HepG2 (cell line): ENCODE measurements around the gene ACSS1. TPM values are rescaled to one million over a fixed set of nuclear protein-coding genes. Genes with fewer than 3 reads are reported as not detected.

ENCODE experiments used
- ATAC-seq: fragments of 200-7000 bp; cut with Tn5 transposase; 3 replicates; pipeline ENCODE4 v1.9.1; 2020; ENCODE audit warnings: mild to moderate bottlenecking, moderate library complexity
- BruUV-seq: library from RNA; stranded (reverse); fragments of 400-500 nt; replicated peaks from 2 replicates; lab custom pipeline; 2021; lab: Mats Ljungman, UMichigan
- CTCF ChIA-PET: fragments of 300-600 bp; formaldehyde crosslinking; extraction: SDS; loops from one replicate; lab custom pipeline; 2021; ENCODE audit warnings: low total read pairs, inconsistent platforms, low intra/inter-chr PET ratio; lab: Yijun Ruan, JAX
- POLR2A ChIA-PET: fragments of 350-600 bp; sonication (Branson Sonifier 250); formaldehyde crosslinking; loops from one replicate; lab custom pipeline; 2020; ENCODE audit warnings: antibody characterized with exemption, inconsistent platforms; lab: Yijun Ruan, JAX
- DNase-seq: peaks from one replicate; pipeline ENCODE4 v3.0.0-alpha.2; 2015; ENCODE audit warnings: low spot score
- FAIRE-seq: peaks from 3 replicates; lab custom pipeline; 2011; peaks lifted over from hg19 to GRCh38; lab: Jason Lieb, UNC
- H2AFZ ChIP-seq: one replicate; pipeline ENCODE4 v1.6.1; 2011; ENCODE audit warnings: low read length, inconsistent platforms
- H3K27ac ChIP-seq: fragments of 300-600 bp; 3 replicates; pipeline ENCODE4 v1.8.0; 2011; ENCODE audit warnings: mixed run types, mild to moderate bottlenecking, mixed read lengths, low read length, inconsistent platforms; ENCODE audit not compliant: insufficient read depth; ENCODE audit errors: extremely low read length
- H3K27me3 ChIP-seq, 2 experiments: fragments of 200-600 bp in 1 of 2; 2 replicates in 1 of 2; 3 replicates in 1 of 2; pipeline versions ENCODE4 v1.6.0 to v1.8.0; 2011; ENCODE audit warnings: low read length in 2 of 2, mild to moderate bottlenecking in 2 of 2, moderate library complexity in 2 of 2, inconsistent platforms in 1 of 2; ENCODE audit not compliant: insufficient read depth in 2 of 2, control insufficient read depth in 1 of 2
- H3K36me3 ChIP-seq, 2 experiments: fragments of 200-600 bp in 1 of 2; replicated peaks in 1 of 2; 2 replicates in 1 of 2; 3 replicates in 1 of 2; pipeline versions ENCODE4 v1.5.1 to v1.8.0; 2011; ENCODE audit warnings: low read length in 2 of 2, inconsistent platforms in 1 of 2; ENCODE audit not compliant: insufficient read depth in 2 of 2, control insufficient read depth in 1 of 2
- H3K4me1 ChIP-seq: 2 replicates; pipeline ENCODE4 v1.5.1; 2012; ENCODE audit warnings: low read length, inconsistent platforms; ENCODE audit not compliant: insufficient read depth
- H3K4me2 ChIP-seq: 2 replicates; pipeline ENCODE4 v1.6.0; 2011; ENCODE audit warnings: low read depth, low read length, inconsistent platforms
- H3K4me3 ChIP-seq, 3 experiments: fragments of 200-600 bp in 1 of 3; sonication (generic), shearing (Covaris generic) in 1 of 3; replicated peaks in 1 of 3; 2 replicates each; pipeline ENCODE4 v1.5.1; 2011 to 2016; ENCODE audit warnings: low read length in 3 of 3, inconsistent platforms in 2 of 3, low read depth in 2 of 3, mild to moderate bottlenecking in 2 of 3, control low read depth in 1 of 3, mixed read lengths in 1 of 3; ENCODE audit not compliant: insufficient read depth in 1 of 3
- H3K79me2 ChIP-seq: one replicate; pipeline ENCODE4 v1.6.1; 2011; ENCODE audit warnings: low read length, inconsistent platforms; ENCODE audit not compliant: insufficient read depth
- H3K9ac ChIP-seq: 2 replicates; pipeline ENCODE4 v1.6.0; 2011; ENCODE audit warnings: mild to moderate bottlenecking, low read depth, low read length, inconsistent platforms; ENCODE audit not compliant: insufficient read depth
- H3K9me3 ChIP-seq: 2 replicates; pipeline ENCODE4 v1.5.1; 2012; ENCODE audit warnings: mild to moderate bottlenecking, low read length
- H4K20me1 ChIP-seq: 2 replicates; pipeline ENCODE4 v1.6.0; 2011; ENCODE audit warnings: inconsistent platforms, mild to moderate bottlenecking, low read length, moderate library complexity; ENCODE audit not compliant: insufficient read depth
- AGO2 ChIP-seq: fragments of 200-400 bp; formaldehyde crosslinking; optimal IDR thresholded peaks from 2 replicates; pipeline ENCODE3; 2017; ENCODE audit warnings: mild to moderate bottlenecking, low read depth, low read length, moderate library complexity
- MAFK ChIP-seq, 2 experiments: IDR thresholded peaks in 1 of 2; conservative IDR thresholded peaks in 1 of 2; 2 replicates each; pipeline ENCODE4 v1.6.1; 2011; ENCODE audit warnings: improper control_type of control experiment in 2 of 2, low read length in 2 of 2
- PHF5A ChIP-seq: IDR thresholded peaks from one replicate; pipeline ENCODE4 v1.6.1; 2018; ENCODE audit warnings: low read depth, missing genetic modification reagents; ENCODE audit not compliant: unreplicated experiment
- REL ChIP-seq: sonication (generic); formaldehyde crosslinking; conservative IDR thresholded peaks from 2 replicates; pipeline ENCODE4 v1.8.0; 2022; ENCODE audit warnings: mild to moderate bottlenecking, missing genetic modification reagents, moderate library complexity
- ZNF629 ChIP-seq: sonication (generic); formaldehyde crosslinking; conservative IDR thresholded peaks from 2 replicates; pipeline ENCODE4 v1.5.0; 2020; ENCODE audit warnings: missing genetic modification reagents
- ZNF768 ChIP-seq: sonication (generic); formaldehyde crosslinking; IDR thresholded peaks from 2 replicates; pipeline ENCODE4 v1.4.0; 2020; ENCODE audit warnings: missing genetic modification reagents
- ZNF879 ChIP-seq: sonication (generic); formaldehyde crosslinking; IDR thresholded peaks from 2 replicates; pipeline ENCODE4 v1.8.1; 2023; ENCODE audit warnings: missing genetic modification reagents
- WGBS: methylation state at CpG from one replicate; pipeline ENCODE4 v1.1.6; 2017; ENCODE audit warnings: low lambda C conversion rate; 5-methylcytosine and 5-hydroxymethylcytosine counted together
- in situ Hi-C: cut with HindIII; loops from 2 replicates; pipeline ENCODE4 v1.10.0; 2017; ENCODE audit warnings: low pct_unique_long_range_greater_than_20kb; ENCODE audit not compliant: extremely low pct_ligation_motif_present
- intact Hi-C: fragments of 100-400 bp; cut with micrococcal nuclease; formaldehyde crosslinking; loops from one replicate; pipeline ENCODE4 v1.10.0; 2022; ENCODE audit not compliant: unreplicated experiment
- polyA plus RNA-seq, 8 experiments: library from polyadenylated mRNA; depleted of rRNA in 3 of 8; stranded (reverse) in 7 of 8; unstranded in 1 of 8; fragments of >200 nt; fragmentation: Illumina TruSeq in 4 of 8; extraction: Trizol in 4 of 8; gene quantifications; 2 replicates each; pipeline versions ENCODE4 v1.2.1 to v1.2.3, GENCODE V29; 2011 to 2016; ENCODE audit warnings: low read depth in 4 of 8, missing spikeins in 1 of 8, mixed read lengths in 1 of 8; ENCODE audit not compliant: insufficient read depth in 1 of 8
- total RNA-seq, 5 experiments: library from RNA; depleted of rRNA; stranded (reverse); fragments of >200 nt; fragmentation: Illumina TruSeq; extraction: Trizol; gene quantifications; 2 replicates each; pipeline ENCODE4 v1.2.3, GENCODE V29; 2016; ENCODE audit warnings: low read depth in 1 of 5

The ACSS1 gene
- total and polyA plus RNA-seq, 2 of the 13 experiments (the other 11 are each of a cell fraction or from before 2014, with no cell fraction given) = 15.2 to 41.6 TPM

DNA sequence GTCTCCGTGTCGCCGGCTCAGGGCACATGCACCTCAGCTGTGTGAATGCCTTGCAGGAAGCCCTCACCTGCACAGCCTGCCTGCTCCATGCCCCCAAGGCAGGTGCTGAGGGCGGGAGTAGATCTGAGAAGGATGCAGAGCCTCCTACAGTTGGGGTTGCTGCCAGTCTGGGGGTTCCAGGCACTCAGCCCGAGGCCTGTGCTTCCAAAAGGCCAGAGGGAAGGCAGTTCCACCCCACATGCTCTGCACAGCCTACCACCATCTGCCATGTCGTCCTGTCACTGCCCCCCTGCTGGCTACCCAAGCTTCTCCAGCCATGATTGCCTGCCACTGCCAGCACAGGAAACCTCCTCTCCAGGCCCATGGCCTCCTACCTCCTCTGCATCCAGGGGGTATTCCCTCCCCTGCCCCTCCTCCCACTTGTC, 19.3 kb downstream of the ACSS1 start:
- intact Hi-C loops (no loop called here), in situ Hi-C loops (no loop called here)
- H3K79me2 ChIP-seq = no peaks in the 10 kb centered on the region
- H3K9me3 ChIP-seq = no peaks in the 10 kb centered on the region
- H3K4me3 ChIP-seq = no peak overlapping the region
- ChIA-PET POLR2A (interaction anchor here (1.2 kb wide), 1 partner anchor 16 kb away, joined by 4 read pairs; no protein-coding TSS in a partner anchor), CTCF (no interaction called here)
- H4K20me1 ChIP-seq = no peaks in the 10 kb centered on the region
- no peak overlapping the region for H2AFZ ChIP-seq
- no peak for ATAC-seq
- H3K4me1 ChIP-seq = peaks cover 42% of the 10 kb centered on the region
- no peak overlapping the region for H3K9ac ChIP-seq
- no peak for DNase-seq
- BruUV-seq = no TSS peak
- 90% methylated on average over 4 of the region's 6 CpGs for WGBS
- no peak overlapping the region for H3K27ac ChIP-seq
- FAIRE-seq = no peak
- no peak overlapping the region for H3K4me2 ChIP-seq
- H3K36me3 ChIP-seq = no peaks in the 10 kb centered on the region
- TF ChIP-seq ZNF768 (CRISPR knock-in tag) (0 out of 2 replicates have a peak, but pooled peaks have one; percentile 45), PHF5A (CRISPR knock-in tag) (no peak), REL (CRISPR knock-in tag) (0 out of 2 replicates have a peak, but pooled peaks have one; percentile 31), AGO2 (peak; percentile 28)
- peaks cover 0 to 5% of the 10 kb centered on the region in 2 experiments; a peak in 1 of 5 replicates for H3K27me3 ChIP-seq

- Histone ChIP-seq H3K9me3 (no peaks in the 10 kb centered on the region), H3K27ac (no peak overlapping the region), H3K36me3 (no peaks in the 10 kb centered on the region), H3K4me1 (peaks cover 44% of the 10 kb centered on the region), H3K4me2 (no peak overlapping the region), H4K20me1 (no peaks in the 10 kb centered on the region), H3K27me3 (0 out of 5 replicates have a peak, but pooled peaks cover 0 to 5% of the 10 kb centered on the region in 2 experiments), H3K9ac (no peak overlapping the region), H2AFZ (no peak overlapping the region), H3K4me3 (no peak overlapping the region), H3K79me2 (no peaks in the 10 kb centered on the region)
- in situ Hi-C loops (no loop called here), intact Hi-C loops (no loop called here)
- no TSS peak for BruUV-seq
- ATAC-seq (no peak), DNase-seq (no peak), FAIRE-seq (no peak)
- CTCF ChIA-PET = no interaction called here
- no peak for TF ChIP-seq ZNF879 (CRISPR knock-in tag)
- TF ChIP-seq MAFK (conservative IDR thresholded peaks at IDR 0.05 in 1 of 2, IDR thresholded peaks at IDR 0.05 in 1 of 2; ENCODE audit: low read length in 2 of 2) = peak; percentile 19 to 44; a peak in 2 of 4 replicates
- peak; percentile 33; the same call in 1 of the 2 replicates for TF ChIP-seq ZNF629
- POLR2A ChIA-PET = no interaction called here
- 62% methylated on average over 3 of the region's 3 CpGs for WGBS
These were observed 19.9 kb downstream of the ACSS1 start for GRCh38 chr20:25038103-25038410.
